ENCODE results near the gene OR10AD1.

DNA sequence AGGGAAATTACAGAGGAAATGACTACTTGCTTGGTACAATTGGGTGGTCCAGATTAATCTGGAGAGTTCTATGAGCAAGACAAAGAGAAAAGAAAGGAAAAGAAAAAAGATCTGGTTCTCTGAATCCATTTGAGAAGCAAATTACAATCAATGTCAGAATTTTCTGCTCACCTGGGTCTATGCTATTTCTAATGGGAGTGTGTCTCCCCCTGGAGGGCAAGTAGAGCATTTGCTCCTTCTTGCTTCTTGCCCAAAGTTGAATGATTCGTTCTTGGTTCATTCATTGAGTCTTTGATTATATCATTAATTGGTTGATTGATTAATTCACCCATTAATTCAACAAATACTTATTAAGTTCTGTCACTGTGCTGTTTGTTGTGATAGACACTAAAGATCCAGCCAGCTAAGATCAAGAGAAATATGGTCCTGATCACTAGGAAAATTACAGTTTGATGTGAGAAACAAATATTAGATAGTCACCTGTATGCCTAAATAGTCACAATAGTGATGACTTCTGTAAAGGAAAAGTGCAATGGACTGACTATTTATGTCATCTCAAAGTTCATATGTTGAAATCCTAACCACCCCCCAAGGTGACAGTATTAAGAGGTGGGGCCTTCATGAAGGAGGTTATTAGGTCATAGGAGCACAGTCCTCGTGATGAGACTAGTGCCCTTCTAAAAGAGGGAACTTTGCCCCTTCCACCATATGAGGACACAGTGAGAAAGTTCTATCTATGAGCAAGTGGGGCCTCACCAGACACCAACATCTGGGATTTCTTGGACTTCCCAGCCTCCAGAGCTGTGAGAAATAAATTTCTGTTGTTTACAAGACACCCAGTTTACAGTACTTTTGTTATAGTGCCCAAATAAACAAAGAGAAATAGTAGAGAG is 37.8 kb downstream of the OR10AD1 start:
- no peak for TF ChIP-seq POLR2A (IDR thresholded peaks at IDR 0.05)
- TF ChIP-seq, protein P1, sequence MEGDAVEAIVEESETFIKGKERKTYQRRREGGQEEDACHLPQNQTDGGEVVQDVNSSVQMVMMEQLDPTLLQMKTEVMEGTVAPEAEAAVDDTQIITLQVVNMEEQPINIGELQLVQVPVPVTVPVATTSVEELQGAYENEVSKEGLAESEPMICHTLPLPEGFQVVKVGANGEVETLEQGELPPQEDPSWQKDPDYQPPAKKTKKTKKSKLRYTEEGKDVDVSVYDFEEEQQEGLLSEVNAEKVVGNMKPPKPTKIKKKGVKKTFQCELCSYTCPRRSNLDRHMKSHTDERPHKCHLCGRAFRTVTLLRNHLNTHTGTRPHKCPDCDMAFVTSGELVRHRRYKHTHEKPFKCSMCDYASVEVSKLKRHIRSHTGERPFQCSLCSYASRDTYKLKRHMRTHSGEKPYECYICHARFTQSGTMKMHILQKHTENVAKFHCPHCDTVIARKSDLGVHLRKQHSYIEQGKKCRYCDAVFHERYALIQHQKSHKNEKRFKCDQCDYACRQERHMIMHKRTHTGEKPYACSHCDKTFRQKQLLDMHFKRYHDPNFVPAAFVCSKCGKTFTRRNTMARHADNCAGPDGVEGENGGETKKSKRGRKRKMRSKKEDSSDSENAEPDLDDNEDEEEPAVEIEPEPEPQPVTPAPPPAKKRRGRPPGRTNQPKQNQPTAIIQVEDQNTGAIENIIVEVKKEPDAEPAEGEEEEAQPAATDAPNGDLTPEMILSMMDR (IDR thresholded peaks at IDR 0.05) = peak; percentile 54 to 86 (median 74)
